Ishikawa (cell line): ENCODE measurements around the gene ALDH7A1.

ENCODE experiments used
- CEBPB ChIP-seq: IDR thresholded peaks from 2 replicates; pipeline ENCODE4 v1.6.1; 2012
- CREB1 ChIP-seq: IDR thresholded peaks from 2 replicates; pipeline ENCODE4 v1.6.1; 2012; ENCODE audit warnings: low read depth
- EGR1 ChIP-seq: IDR thresholded peaks from 2 replicates; pipeline ENCODE4 v1.6.1; 2012
- EP300 ChIP-seq: IDR thresholded peaks from 2 replicates; pipeline ENCODE4 v1.6.1; 2012; ENCODE audit warnings: borderline replicate concordance
- FOXM1 ChIP-seq: IDR thresholded peaks from 2 replicates; pipeline ENCODE4 v1.6.1; 2012; ENCODE audit warnings: low read depth, borderline replicate concordance
- NFIC ChIP-seq: IDR thresholded peaks from 2 replicates; pipeline ENCODE4 v1.6.1; 2012
- RAD21 ChIP-seq: IDR thresholded peaks from 2 replicates; pipeline ENCODE4 v1.6.1; 2012; ENCODE audit warnings: low read depth
- REST ChIP-seq: IDR thresholded peaks from 2 replicates; pipeline ENCODE4 v1.6.1; 2012; ENCODE audit warnings: low read depth, mild to moderate bottlenecking
- TAF1 ChIP-seq: IDR thresholded peaks from 2 replicates; pipeline ENCODE4 v1.6.1; 2012; ENCODE audit warnings: low read depth, mild to moderate bottlenecking
- TCF12 ChIP-seq: IDR thresholded peaks from 2 replicates; pipeline ENCODE4 v1.6.1; 2012; ENCODE audit warnings: low read depth
- TEAD4 ChIP-seq: IDR thresholded peaks from 2 replicates; pipeline ENCODE4 v1.6.1; 2012
- YY1 ChIP-seq: IDR thresholded peaks from 2 replicates; pipeline ENCODE4 v1.6.1; 2012; ENCODE audit warnings: low read depth
- ZBTB7A ChIP-seq: IDR thresholded peaks from 2 replicates; pipeline ENCODE4 v1.6.1; 2012; ENCODE audit warnings: low read depth
- TF ChIP-seq, protein P1 (sequence below): IDR thresholded peaks from 2 replicates; pipeline ENCODE4 v1.6.1; 2012
- TF ChIP-seq, protein P2 (sequence below): IDR thresholded peaks from 2 replicates; pipeline ENCODE4 v1.6.1; 2012

ALDH7A1 gene

GRCh38 chr5:126508962-126509279, 86.1 kb downstream of the ALDH7A1 start:
- TF ChIP-seq RAD21 (no peak), NFIC (no peak), EP300 (no peak), TEAD4 (no peak), REST (no peak), TAF1 (no peak), FOXM1 (no peak), EGR1 (no peak), CREB1 (no peak), ZBTB7A (no peak), TCF12 (no peak)
- TF ChIP-seq, protein P1, sequence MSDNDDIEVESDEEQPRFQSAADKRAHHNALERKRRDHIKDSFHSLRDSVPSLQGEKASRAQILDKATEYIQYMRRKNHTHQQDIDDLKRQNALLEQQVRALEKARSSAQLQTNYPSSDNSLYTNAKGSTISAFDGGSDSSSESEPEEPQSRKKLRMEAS = no peak

GRCh38 chr5:126508251-126508961, 86.6 kb downstream of the ALDH7A1 start:
- no peak for TF ChIP-seq ZBTB7A

GRCh38 chr5:126506079-126506478, 88.9 kb downstream of the ALDH7A1 start:
- TF ChIP-seq TCF12 = no peak

DNA sequence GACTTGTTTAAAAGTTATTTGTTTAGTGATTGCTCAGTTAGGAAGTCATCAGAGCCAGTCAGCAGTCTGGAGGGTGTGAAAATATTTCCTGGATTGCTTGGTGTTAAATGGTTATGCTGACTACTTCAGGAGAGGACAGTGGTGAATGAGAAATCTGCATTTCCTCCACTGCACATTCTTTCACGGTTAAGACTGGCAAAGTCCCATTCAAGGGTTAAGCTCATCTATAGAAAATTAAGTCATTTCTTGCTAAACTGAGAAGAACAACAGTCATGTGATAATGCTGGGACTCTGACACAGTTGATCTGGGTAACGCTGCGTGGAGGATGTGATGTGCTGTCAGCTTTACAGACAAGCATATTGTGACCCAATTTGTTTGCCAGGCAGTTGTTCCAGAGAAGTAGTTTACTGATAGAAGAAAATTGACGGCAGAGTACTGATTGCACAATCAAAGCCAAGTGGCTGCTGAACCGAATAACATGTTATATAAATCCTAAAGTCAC, 91.4 kb downstream of the ALDH7A1 start:
- no peak for TF ChIP-seq YY1
- TF ChIP-seq, protein P2, sequence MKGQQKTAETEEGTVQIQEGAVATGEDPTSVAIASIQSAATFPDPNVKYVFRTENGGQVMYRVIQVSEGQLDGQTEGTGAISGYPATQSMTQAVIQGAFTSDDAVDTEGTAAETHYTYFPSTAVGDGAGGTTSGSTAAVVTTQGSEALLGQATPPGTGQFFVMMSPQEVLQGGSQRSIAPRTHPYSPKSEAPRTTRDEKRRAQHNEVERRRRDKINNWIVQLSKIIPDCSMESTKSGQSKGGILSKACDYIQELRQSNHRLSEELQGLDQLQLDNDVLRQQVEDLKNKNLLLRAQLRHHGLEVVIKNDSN = no peak
- peak; percentile 47; the same call in 1 of the 2 replicates for TF ChIP-seq CEBPB
- no peak for TF ChIP-seq EGR1
- no peak for TF ChIP-seq CREB1
- TF ChIP-seq EP300 = no peak
- TF ChIP-seq TAF1 = no peak
- no peak for TF ChIP-seq RAD21

- no peak for TF ChIP-seq CEBPB
- TF ChIP-seq ZBTB7A = no peak
- TF ChIP-seq NFIC = no peak
- no peak for TF ChIP-seq TEAD4
- no peak for TF ChIP-seq REST
- no peak for TF ChIP-seq TAF1
- no peak for TF ChIP-seq CREB1
- no peak for TF ChIP-seq EGR1
- TF ChIP-seq YY1 = no peak
- TF ChIP-seq, protein P2 = no peak
- TF ChIP-seq RAD21 = no peak
Measured at GRCh38 chr5:126501448-126501847, 93.6 kb downstream of the ALDH7A1 start.

GRCh38 chr5:126499853-126500342, 95.1 kb downstream of the ALDH7A1 start:
- TF ChIP-seq TEAD4 = no peak
- peak; percentile 64 for TF ChIP-seq RAD21

DNA sequence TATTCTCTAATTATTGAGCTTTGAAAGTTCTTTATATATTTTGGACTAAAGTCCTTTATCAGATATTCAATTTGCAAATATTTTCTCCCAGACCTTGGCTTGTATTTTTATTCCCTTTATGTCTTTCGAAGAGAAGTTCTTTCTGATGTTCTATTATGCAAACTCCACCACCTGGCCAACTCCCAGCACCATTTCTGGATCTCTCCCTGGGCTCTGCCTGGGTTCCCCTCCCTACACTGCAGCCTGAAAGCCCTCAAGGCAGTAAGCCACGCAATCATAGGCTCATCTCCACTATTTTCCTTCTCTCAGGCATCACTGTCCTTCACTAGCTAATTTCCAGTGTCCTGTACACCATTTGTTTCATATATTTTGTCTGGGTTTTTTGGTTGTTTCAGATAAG, 95.7 kb downstream of the ALDH7A1 start:
- TF ChIP-seq YY1 (no peak), TEAD4 (no peak), FOXM1 (no peak)
